Mucosa of gallbladder (tissue), 1 donor: ENCODE measurements around the gene GOLGA6L9. TPM values are rescaled to one million over a fixed set of nuclear protein-coding genes. Genes with fewer than 3 reads are reported as not detected.
"Not testable (repeated sequence)": the region's sequence is repeated elsewhere in the genome, so short reads cannot be mapped to it uniquely, and the experiment has no call there.

ENCODE experiments used
- DNase-seq: peaks from one replicate; pipeline ENCODE4 v3.0.0-alpha.2; 2020; ENCODE audit warnings: low spot score
- total RNA-seq: library from RNA; stranded (reverse); gene quantifications from one replicate; pipeline ENCODE4 v1.2.1, GENCODE V29; 2021
- donor health status: DM: no; HTN: no; CAD: no.

GOLGA6L9 gene
- total RNA-seq, 1 donor from 2014 or later: 2.1 TPM

DNA sequence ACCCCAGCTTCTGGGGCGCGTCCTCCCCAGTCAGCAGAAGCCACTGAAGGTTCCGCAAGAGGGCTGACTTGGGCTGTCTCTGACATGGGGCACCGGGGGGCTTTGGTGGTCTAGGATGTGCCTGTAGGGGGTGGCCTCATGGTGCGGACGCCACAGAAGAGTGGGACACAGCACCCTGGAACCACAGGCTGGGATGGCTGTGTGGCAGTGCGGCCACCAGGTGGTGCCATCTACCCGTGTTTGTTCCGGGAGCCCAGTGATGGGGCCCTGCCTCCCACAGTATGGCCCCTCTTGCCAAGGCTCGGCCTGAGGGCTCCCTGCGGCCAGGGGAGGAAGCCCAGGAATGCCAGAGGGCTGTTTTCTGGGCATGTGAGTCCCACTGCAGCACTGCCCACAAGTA, 38.6 kb downstream of the GOLGA6L9 start:
- not testable (repeated sequence) for DNase-seq

- DNase-seq: not testable (repeated sequence)
Measured at GRCh38 chr15:82469381-82469780, 39.8 kb downstream of the GOLGA6L9 start.

- not testable (repeated sequence) for DNase-seq
Measured at GRCh38 chr15:82472269-82472982, 42.8 kb downstream of the GOLGA6L9 start.

DNA sequence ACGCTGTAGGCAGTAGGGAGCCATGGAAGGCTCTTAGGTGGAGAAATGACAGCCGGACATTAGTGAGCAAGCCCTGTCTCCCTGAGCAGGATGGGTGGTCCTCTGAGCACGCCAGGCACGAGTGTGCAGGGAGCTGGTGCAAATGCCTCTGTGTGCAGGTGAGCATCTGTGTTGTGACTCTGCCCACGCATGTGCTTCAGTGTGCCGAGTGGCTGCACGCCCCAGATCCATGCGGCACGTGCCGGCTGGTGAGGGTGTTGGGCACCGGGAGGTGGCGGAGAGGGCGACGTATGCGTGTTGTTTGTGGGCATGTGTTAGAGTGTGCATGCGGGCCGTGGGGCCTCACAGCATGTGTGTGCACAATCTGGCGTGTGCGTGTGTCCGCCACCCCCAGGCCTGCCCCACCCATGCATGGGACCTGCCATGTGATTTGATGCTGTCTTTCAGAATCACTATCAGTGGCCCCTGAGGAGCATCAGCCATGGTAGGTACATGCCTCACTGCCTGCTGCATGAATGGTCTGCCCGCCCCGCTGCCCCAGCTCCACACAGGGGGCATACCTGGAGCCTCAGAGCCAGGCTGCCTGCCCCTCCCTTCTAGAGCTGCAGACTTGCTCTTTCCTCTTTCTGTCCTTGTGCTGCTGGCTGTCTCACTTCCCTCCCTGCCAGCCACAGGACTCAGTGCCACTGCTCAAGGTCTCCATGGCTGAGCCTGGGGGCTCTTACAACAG, 45.1 kb downstream of the GOLGA6L9 start:
- not testable (repeated sequence) for DNase-seq

DNA sequence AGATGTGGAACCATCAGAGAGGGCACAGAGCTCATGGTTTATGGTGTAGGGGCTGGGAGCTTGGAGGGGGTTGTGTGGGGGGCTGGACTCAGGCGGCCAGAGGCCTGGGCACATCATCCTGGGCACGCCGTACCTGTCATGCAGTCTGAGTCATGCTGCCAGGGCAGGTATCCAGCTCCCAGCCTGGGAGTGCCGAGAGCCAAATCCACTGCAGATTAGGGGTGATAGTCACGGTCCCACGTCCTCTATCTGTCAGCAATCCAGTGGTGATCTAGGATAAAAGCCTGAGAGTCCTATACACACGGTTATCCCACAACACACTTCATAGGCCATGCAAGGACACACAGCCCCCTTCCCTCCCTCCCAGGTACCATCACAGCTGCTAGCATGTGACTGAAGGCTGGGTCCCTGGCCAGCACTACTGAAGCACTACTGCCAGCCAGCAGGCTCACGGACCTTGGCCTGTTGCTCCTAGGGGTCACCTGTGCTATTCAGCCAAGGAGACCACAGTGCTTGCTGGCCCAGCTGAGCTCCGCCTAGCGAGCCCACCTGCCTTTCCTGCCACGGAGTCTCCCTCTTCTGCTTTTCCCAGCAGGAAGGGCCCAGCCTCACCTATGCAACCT, 45.8 kb downstream of the GOLGA6L9 start:
- DNase-seq: not testable (repeated sequence)

- DNase-seq: not testable (repeated sequence)
Measured at GRCh38 chr15:82476697-82477342, 47.2 kb downstream of the GOLGA6L9 start.

DNA sequence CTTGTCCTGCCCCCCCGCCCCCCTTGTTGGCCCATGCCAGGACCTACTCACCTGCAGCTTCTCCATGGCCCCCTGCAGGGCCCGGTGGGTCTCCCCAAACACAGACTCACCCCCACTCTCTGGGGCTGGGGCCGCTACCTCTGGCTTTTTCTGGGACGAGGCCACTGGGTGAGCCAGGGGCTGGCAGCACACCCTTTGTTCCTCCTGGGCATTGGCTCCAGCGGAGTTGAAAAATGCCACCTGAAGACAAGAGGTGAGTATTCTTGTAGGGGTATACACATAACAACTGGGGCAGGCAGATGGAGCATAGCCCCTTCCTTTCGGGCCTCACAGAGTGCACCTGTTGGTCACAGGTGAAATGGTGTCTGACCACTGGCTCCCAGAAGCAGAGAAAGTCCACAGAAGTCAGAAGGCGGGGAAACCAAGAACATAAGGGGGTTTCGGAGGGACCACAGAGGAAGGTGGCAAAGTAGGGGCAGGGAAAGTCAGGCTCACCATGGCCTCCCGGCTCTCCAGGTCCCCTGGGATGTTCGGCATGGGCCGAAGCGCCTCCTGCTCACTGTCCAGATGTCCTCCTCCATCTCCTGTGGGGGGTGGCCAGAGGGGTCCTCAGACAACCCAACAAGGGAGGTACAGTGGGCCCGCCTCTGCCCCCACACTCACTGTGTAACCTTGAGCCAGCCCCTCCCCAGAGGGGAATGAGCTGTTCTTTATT, 47.9 kb downstream of the GOLGA6L9 start:
- DNase-seq: not testable (repeated sequence)

Other genes starting within 250 kb of the GOLGA6L9 start
- 22.9 TPM for gene EFL1, start 167.1 kb upstream of the GOLGA6L9 start, total RNA-seq
- 12.3 TPM for gene SAXO2, start 167.0 kb upstream of the GOLGA6L9 start, total RNA-seq
- 1.6 TPM for gene GOLGA6L10, start 80.3 kb upstream of the GOLGA6L9 start, total RNA-seq
- gene RPS17, start 110.6 kb downstream of the GOLGA6L9 start, total RNA-seq: 753 TPM
- 4.8 TPM for gene CPEB1, start 217.5 kb downstream of the GOLGA6L9 start, total RNA-seq